Epithelial cell of proximal tubule (primary cell): ENCODE measurements around the gene STAMBP. TPM values are rescaled to one million over a fixed set of nuclear protein-coding genes. Genes with fewer than 3 reads are reported as not detected.

Source experiments
- DNase-seq: peaks from one replicate; pipeline ENCODE4 v3.0.0-alpha.2; 2011; ENCODE audit warnings: low read depth
- H3K4me3 ChIP-seq: 2 replicates; pipeline ENCODE4 v1.5.1; 2011; ENCODE audit warnings: low read depth, mild to moderate bottlenecking, low read length
- total RNA-seq: library from RNA; depleted of rRNA; stranded (reverse); fragments of >200 nt; gene quantifications from 2 replicates; pipeline ENCODE4 v1.2.3, GENCODE V29; 2015
- TF ChIP-seq, protein P1 (sequence below): conservative IDR thresholded peaks from 2 replicates; pipeline ENCODE4 v1.5.1; 2012; ENCODE audit warnings: low read depth, mild to moderate bottlenecking, low read length

Gene STAMBP
- total RNA-seq, 1 donor from 2014 or later = 37.5 TPM

- TF ChIP-seq, protein P1, sequence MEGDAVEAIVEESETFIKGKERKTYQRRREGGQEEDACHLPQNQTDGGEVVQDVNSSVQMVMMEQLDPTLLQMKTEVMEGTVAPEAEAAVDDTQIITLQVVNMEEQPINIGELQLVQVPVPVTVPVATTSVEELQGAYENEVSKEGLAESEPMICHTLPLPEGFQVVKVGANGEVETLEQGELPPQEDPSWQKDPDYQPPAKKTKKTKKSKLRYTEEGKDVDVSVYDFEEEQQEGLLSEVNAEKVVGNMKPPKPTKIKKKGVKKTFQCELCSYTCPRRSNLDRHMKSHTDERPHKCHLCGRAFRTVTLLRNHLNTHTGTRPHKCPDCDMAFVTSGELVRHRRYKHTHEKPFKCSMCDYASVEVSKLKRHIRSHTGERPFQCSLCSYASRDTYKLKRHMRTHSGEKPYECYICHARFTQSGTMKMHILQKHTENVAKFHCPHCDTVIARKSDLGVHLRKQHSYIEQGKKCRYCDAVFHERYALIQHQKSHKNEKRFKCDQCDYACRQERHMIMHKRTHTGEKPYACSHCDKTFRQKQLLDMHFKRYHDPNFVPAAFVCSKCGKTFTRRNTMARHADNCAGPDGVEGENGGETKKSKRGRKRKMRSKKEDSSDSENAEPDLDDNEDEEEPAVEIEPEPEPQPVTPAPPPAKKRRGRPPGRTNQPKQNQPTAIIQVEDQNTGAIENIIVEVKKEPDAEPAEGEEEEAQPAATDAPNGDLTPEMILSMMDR = no peak
- no peak overlapping the region for H3K4me3 ChIP-seq
- DNase-seq = no peak
Measured at GRCh38 chr2:73836141-73836943, 7.6 kb downstream of the STAMBP start.

- DNase-seq = no peak
- TF ChIP-seq, protein P1 = no peak
Measured at GRCh38 chr2:73837847-73838585, 9.3 kb downstream of the STAMBP start.

DNA sequence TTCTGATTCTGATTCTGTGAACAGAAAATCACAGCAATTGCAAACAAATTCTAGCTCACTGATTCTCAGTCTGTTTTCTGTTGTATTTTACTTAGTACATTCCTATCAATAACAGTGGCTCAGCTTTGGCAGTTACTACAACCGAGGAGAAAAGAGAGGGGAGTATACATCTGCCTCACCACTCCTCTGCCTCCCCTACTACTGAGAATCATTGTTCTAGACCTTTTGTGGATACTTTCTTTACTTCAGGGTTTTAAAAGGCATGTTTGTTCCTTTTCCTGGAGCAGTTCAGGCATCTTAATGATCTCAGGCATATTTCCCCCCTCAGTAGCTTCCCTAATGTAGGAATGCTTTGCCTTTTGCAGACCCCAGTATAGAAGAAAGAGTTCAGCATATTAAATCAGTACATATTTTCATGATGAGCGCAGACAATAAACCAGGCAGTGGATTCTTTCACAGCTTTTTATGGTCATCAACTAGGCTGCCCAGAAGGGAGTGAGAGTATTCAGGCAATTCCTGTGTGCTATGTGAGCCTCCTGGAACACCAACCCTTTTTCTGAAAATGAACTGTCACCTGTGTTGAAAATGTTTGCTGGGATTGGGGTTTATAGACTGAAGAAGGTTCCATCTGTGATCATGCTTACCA lies 10.3 kb downstream of the STAMBP start:
- DNase-seq = no peak
- TF ChIP-seq, protein P1 = no peak
- no peak overlapping the region for H3K4me3 ChIP-seq

More at GRCh38 chr2:73837847-73838585, 9.3 kb downstream of the STAMBP start:
- H3K4me3 ChIP-seq = no peak overlapping the region

GRCh38 chr2:73839653-73840411 lies 11.1 kb downstream of the STAMBP start:
- TF ChIP-seq, protein P1 = peak; percentile 7

DNA sequence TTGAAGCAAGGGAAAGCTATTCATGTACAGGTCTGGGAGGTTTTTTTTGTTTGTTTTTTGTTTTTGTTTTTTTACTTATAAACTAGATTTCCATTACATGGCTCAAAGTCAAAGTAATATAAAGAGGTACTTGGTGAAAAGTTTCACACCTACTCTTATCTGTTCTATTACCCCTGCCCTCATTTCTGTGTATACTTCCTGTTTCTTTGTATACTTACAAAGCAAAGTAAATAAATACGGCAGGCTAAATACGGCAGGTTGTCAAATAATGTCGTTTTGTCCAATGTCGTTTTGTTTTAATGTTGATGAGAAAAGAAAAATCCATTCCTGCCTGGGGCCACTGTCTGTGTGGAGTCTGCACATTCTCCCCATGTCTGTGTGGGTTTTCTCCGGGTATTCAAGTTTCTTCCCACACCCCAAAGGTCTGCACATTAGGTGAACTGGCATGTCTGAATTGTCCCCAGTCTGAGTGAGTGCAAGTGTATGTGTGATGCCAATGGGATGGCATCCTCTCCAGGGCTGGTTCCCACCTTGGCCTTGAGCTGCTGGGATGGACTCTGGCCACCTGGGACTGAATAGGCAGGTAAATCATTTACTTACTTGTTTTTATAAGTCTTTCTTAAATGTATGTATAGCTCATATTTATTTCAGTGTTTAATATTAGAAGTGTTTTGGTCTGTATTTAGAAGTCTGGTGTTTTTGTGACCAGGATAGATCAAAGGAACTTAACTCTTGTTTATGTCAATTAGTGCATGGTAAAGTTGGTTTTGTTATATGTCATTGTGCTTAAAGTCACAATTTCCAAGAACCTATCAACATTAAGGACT lies 13.4 kb downstream of the STAMBP start:
- TF ChIP-seq, protein P1 = no peak
- H3K4me3 ChIP-seq = no peak overlapping the region
- no peak for DNase-seq

More at GRCh38 chr2:73839653-73840411, 11.1 kb downstream of the STAMBP start:
- no peak for DNase-seq
- no peak overlapping the region for H3K4me3 ChIP-seq

- H3K4me3 ChIP-seq = no peak overlapping the region
- DNase-seq = no peak
- TF ChIP-seq, protein P1 = no peak
Measured at GRCh38 chr2:73842739-73843019, 13.9 kb downstream of the STAMBP start.
